HTERT RPE-1 (cell line): ENCODE results near the gene FHIT.

Source experiments
- in situ Hi-C: fragments of 300-500 bp; cut with MboI; formaldehyde crosslinking; loops from 4 replicates; pipeline ENCODE4 v1.14.3; 2020; ENCODE audit warnings: low sequenced_read_pairs

The FHIT gene

GRCh38 chr3:61251174-61251972 is at the start of gene FHIT:
Gene FHIT, minus strand, starts transcription at chr3:61251452.
- in situ Hi-C loops, result no loop called here

GRCh38 chr3:61300786-61301185 is 49.5 kb upstream of the FHIT start:
- in situ Hi-C loops, result no loop called here

- in situ Hi-C loops, result no loop called here
Measured at GRCh38 chr3:61300006-61300380, 48.7 kb upstream of the FHIT start.

DNA sequence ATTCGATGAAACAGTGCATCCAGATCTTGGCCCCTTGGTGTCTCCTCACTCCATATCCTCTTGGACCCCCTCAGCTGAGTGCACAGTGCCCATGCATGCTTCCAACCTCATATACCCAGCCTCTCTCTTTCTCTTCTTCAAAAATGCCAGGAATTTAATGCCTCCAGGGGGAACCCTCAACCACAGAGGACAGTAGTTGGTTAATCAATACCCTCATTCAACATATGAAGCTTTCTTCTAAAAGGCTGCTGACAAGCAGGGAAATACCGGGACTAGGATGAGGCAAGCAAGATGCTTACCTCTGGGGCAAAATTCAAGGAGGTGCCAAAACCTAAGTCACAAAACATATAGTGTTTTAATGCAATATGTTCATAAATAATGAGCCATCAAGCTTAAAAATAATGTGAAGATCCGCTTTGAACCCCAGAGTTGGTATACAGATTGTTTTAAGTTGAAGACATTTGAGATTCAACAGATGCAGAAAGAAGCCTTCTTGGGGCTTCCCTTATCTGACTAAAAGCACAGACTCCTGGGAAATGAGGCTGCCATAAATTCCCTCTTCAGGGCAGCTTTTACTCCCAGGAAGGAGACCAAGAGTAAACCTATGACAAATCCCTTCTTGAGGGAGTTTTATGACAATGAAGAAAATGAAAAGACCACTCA is 48.2 kb upstream of the FHIT start:
- in situ Hi-C loops, result no loop called here

- in situ Hi-C loops, result no loop called here
Measured at GRCh38 chr3:61297821-61298220, 46.6 kb upstream of the FHIT start.

DNA sequence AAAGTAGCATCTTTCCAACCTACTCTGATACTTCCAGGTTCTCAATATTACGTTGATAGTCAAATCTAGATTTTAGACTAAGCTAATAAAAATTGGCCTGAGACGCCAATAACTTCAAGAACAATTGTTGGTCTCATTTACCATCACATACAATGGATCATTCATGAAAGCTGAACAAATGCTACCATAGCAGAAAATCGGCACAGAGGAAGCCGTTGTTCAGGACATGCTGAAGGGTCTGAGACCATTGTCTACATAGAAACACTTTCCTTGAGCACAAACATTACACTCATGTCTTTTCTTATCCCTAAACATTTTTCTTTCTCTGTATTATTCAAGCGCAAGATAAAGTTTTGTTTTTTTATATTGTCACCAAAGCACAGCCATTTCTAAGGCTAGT is 37.2 kb upstream of the FHIT start:
- in situ Hi-C loops, result no loop called here

DNA sequence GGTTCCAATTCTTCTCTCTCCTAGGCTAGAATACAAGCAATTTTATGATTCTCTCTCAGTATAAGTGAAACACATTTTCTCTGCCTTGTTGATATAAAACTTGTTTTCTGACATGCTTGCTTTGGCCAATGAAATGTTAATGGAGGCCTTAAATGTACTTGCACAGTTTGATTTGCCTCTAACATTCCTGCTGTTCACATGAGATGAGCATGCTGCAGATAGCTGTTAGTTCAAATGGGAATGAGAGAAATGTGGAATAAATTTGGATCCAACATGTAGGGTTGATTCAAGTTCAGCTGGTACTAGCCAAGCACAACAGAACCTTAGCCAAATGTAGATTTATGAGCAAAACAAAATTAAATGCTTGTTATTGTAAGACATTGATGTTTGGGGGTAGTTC is 32.6 kb upstream of the FHIT start:
- in situ Hi-C loops, result no loop called here

DNA sequence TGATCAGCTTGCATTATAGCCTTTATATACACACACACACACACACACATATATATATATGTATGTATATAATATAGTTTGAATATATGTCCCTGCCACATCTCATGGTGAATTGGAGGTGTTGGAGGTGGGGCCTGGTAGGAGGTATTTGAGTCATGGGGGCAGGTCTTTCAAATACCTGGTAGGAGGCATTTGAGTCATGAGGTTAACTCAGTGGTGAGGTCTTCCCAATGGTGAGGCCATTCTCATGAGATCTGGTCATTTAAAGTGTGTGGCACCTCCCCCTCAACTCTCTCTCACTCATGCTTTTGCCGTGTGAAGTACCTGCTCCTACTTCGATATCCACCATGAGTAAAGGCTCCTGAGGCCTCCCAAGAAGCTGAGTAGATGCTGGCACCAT is 27.5 kb upstream of the FHIT start:
- in situ Hi-C loops, result no loop called here

DNA sequence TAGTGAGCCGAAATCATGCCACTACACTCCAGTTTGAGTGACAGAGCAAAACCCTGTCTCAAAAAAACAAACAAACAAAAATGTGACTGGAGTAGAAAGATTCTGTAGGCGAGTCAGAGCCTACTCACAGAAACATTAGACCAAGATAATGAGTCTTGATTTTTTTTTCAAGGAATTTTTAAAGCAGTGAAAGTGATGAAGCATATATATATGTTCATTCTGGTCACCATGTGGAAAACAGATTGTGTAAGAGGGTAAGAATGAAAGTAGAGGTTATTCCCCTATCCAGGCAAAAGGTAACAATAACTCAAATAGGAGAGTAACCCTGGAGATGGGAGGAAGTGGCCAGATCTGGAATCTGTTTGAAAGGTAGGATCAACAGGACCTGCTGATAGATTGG is 26.2 kb upstream of the FHIT start:
- in situ Hi-C loops, result no loop called here

GRCh38 chr3:61269435-61269834 is 18.2 kb upstream of the FHIT start:
- in situ Hi-C loops, result no loop called here

DNA sequence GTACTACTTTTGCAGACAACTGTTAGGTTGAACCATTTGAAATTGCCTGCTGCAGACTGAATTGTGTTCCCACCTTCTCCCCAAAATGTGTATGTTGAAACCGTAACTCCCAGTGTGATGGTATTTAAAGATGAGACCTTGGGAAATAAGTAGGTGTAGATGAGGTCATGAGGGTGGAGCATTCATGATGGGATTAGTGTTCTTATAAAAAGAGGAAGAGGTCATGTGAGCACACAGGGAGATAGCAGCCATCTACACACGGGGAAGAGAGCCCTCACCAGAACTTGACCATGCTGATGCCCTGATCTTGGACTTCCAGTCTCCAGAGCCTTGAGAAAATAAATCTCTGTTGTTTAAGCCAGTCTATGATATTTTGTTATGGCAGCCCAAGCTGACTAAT is 17.4 kb upstream of the FHIT start:
- in situ Hi-C loops, result no loop called here

GRCh38 chr3:61264281-61264680 is 13.0 kb upstream of the FHIT start:
- in situ Hi-C loops, result no loop called here

DNA sequence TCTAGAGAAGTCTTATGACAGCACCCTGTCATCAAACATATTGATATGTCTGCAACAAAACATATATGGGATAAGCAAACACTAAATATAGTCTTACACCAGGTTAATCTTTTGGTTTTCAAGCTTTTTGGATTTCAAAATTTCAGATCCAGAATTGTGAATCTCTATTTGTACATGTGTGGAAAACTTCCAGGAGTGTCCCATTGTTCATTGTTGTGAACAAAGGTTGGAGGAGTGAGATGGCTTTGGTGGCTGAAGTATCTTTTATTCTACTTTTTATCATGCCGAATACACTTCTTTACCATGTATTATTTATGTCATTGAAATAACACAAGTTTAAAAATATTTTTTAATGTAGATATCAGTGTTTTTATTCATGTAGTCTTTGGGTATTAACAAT is 5.9 kb upstream of the FHIT start:
- in situ Hi-C loops, result no loop called here

DNA sequence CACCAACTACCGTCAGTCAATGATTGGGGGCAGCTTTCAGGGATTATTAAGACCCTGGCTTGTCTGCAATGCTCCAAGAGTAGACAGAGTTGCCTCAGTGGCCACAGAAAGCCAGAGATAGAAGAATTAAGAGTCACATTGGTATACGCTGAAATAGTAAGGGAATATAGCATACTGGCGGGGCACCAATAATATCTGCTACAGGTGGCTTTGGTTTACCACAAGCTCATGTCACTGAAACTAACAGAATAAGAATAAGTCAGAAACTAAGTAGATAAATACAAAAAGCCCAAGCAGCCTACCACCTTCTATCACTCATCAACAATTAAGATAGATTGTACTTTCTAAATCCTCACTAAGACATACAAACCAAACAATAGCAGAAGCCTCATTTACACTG is 2.5 kb upstream of the FHIT start:
- in situ Hi-C loops, result no loop called here

DNA sequence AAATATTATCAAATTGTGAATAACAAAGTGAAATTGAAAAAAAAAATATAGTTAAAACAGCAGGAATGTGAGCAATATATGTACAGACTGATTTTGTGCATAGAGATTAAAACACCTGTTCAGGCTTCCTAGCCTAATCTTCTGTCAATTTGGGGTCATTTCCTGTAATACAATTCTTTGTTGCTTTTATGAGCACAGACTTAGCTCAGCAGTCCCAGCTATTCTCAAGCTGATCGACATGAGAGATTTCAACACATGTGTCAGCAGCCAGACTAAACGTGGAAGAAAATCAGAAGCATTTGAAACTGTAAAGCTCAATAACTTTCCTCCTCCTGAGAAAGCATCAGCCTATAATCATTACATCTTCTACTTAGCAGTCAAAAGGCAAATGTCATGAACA is 1.6 kb upstream of the FHIT start:
- in situ Hi-C loops, result no loop called here

GRCh38 chr3:61250784-61251173 is 473 bp downstream of the FHIT start:
- in situ Hi-C loops, result no loop called here

- in situ Hi-C loops, result no loop called here
Measured at GRCh38 chr3:61248496-61248895, 2.8 kb downstream of the FHIT start.

DNA sequence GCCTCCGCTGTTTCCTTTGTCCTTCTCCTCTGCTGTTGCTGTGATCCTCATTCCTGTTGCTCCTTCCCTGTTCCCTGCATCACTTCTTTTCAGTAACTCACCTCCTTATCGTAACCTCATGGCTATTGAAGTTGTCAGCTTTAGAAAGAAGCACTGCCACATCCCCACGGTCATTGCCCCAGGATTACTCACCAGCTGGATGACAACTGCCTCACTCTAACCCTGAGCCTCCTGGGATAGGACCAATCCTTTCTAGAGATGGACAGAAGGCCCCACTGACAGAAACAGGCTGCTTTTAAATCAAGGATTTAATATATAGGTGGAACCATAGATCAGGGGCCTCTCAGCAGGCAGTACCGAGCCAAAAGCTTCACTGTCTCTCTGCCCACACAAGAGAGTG is 4.1 kb downstream of the FHIT start:
- in situ Hi-C loops, result no loop called here

- in situ Hi-C loops, result no loop called here
Measured at GRCh38 chr3:61239871-61240270, 11.4 kb downstream of the FHIT start.

DNA sequence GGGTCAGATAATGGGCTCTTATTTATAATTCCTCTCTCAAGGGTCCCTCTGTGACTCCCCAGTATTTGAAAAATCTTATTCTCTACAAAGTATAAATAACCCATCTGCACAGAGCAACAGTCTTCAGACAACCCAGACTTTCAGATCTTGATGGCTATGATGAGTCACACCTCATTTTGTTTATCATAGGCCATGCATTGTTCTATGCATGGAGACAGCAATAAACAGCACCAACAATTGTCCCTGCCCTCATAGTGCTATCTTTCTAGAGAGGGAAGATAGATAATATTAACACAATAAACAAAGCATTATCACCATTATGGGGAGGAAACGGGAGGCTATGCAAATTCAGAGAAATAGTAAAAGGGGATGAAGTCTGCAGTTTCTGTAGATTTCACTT is 13.4 kb downstream of the FHIT start:
- in situ Hi-C loops, result no loop called here

GRCh38 chr3:61236556-61236955 is 14.7 kb downstream of the FHIT start:
- in situ Hi-C loops, result no loop called here

DNA sequence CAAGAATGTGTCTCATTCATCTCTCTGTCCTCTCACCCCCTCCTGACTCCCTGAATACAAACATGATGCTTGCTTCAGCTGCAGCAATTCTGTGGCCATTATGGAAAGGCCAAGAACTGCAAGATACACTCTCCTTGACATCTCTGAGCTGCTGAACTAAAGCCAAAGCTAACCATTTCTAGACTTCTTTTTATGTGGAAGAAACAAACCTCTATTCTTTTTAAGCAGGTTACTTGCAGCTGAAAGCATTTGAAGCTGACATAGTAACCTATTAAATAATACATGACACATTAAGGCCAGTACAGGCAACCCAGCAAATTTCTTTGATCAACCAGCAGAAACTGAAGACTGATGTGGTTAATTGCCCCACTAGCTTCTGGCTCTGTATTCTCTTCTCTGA is 17.5 kb downstream of the FHIT start:
- in situ Hi-C loops, result no loop called here

GRCh38 chr3:61231693-61232092 is 19.6 kb downstream of the FHIT start:
- in situ Hi-C loops, result no loop called here
